RPMI7951 (cell line): Measurements from ENCODE around the gene S100A2. TPM values are rescaled to one million over a fixed set of nuclear protein-coding genes. Genes with fewer than 3 reads are reported as not detected.

Experiments used
- DNase-seq: peaks from one replicate; pipeline ENCODE4 v3.0.0-alpha.2; 2012; ENCODE audit warnings: low read depth
- total RNA-seq: library from RNA; depleted of rRNA; stranded (reverse); fragments of >200 nt; shearing (Covaris generic); gene quantifications from 2 replicates; pipeline ENCODE4 v1.2.3, GENCODE V29; 2014; rRNA removed

The S100A2 gene
- total RNA-seq, result 9.0 and 11.2 TPM in 2 replicates

DNA sequence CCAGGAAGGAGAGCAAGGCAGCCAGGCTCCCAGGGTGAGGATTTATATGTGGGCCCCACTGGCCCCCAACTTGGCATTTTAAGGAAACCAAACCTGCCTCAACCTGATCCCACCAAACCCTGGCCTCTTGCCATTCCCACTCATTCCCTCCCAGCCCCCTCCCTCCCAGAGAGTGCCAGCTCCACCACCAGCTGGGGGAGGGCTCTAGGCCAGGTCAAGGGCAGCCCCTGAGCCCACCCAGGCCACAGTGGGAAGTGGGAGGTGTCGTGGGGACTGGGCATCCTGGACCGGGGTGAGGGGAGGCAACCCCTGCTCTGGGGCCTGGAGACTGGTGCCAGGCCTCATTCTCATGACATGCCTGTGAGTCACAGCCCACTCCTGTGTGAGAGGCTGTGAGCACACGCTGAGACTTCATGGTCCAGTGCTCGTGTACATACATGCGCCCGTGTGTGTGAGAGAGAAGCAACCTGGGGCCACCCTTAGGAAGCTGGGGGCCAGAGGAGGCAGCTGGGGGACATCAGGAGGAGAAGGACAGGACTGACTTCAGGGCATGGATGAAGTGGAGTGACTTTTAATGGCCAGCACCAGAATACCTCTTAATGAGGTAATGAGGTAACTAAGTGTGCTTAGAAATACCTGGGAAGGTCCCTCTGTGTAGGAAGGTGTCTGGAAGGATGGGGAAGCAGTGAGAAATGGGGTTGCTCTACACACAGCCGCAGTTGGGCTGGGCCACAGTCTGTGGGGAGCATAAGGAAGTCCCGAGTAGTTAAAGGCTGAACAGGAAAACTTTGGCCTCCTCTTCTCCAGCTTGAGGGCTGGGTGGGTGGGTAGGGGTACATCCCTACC, at the start of gene S100A2:
S100A2 (minus strand) TSS at position 316 of the 846 bp plus-strand sequence. CDS start 1,967 bp downstream, outside the sequence.
- peak; percentile 94 for DNase-seq

DNA sequence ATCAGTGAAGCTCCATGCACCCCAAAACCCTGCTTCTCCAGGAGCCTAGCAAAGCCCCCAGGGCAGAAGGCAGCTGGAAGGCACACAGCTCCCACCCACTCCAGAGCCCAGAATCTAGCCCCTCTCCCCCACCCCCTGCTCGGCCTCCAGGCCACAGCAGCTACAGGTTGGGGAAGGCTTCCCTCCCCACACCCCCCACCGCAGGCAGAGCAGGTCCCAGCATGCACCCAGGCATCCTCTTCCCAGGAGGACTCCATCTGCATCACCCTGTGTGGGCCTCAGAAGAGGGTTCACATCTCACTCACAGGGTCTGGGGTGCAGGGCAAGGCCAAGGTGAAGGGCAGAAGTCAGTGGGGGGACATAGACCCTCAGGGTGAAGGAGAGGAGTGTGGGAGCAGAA, 49.8 kb upstream of the S100A2 start:
- no peak for DNase-seq

DNA sequence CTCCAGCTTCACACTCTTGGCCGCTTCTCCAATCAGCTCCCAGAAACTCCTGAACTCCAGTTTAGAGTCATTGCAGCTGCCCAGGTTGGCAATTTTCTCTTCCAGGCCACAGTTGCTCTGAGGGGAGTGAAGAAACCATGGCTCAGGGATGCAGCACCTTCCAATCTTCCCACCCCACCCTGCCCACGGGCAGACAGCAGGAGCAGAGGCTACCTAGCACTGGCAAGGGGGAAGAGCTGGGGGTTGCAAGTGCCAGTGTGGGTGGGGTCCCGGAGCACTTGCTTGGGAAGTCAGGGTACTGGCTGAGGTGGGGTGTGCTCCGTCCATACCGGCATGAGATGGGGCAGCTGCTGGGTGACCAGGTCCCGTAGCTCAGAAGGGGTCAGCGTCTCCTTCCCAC, 49.3 kb upstream of the S100A2 start:
- no peak for DNase-seq

DNA sequence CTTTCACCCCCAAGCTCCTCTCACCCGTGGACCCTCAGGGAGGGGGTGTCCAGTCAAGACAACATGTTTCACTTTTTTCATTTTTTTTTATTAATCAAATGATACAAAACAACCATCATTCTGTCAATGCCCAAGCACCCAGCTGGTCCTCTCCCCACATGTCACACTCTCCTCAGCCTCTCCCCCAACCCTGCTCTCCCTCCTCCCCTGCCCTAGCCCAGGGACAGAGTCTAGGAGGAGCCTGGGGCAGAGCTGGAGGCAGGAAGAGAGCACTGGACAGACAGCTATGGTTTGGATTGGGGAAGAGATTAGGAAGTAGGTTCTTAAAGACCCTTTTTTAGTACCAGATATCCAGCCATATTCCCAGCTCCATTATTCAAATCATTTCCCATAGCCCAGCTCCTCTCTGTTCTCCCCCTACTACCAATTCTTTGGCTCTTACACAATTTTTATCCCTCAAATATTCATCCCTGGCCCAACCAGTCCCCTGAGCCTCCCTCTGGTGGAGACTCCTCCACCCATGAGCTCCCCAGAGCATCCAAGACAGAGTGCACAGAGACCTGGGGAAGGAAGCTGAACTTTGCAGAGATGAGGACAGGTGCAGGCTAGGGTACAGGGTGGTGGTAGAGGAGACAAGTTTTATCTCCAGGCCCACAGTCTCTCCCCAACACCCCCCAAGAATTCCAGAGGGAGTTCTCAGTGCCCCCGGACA, 48.7 kb upstream of the S100A2 start:
- no peak for DNase-seq

DNA sequence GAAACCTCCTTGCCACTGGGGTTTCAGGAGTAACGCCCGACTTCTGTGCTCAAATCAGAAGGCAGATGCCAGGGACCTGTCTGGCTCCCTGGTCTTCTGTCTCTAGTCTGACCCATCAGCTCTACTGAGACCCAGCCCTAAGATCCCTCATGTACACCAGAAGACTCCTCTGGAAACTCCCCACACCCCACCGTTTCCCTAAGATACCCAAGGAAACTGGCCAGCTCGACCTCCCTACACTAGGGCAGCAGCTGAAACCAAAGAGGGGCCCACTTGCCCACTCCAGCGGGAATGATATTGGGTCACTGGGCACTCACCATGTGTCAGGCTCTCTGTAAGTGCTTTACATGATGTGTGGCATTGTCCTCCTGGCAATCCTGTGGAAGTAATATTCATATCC, 47.8 kb upstream of the S100A2 start:
- DNase-seq, result no peak

DNA sequence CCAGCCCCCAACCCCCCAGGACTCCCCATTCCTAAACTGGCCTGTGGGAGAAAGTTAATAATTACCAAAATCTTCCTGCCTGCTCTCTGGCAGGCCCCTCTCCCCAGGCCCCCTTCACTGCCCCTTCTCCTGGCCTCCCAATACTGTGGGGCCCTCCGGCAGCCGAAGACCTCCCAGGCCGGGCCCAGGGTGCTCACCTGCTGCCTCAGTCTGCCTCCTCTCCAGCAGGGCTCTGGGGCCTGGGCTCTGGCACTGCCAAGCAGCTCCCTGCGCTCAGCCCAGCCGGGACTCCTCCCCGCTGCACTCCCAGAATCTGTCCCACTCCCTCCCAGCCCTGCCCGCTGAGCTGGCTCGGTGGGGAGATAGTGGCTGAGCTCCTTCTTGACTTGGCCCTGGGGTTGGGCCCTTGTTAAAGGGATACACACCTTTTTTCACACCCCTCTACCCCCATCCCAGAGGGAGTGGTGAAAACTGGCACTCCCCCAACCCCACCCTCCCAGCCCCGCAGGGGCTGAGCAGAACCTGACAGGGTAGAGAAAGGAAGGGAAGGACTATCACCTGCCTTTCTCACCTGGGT, 47.2 kb upstream of the S100A2 start, which contains the start of gene S100A16:
S100A16 (minus strand) TSS at position 383 of the 577 bp plus-strand sequence. CDS start 4,986 bp downstream, outside the sequence.
- DNase-seq, result peak; percentile 65

DNA sequence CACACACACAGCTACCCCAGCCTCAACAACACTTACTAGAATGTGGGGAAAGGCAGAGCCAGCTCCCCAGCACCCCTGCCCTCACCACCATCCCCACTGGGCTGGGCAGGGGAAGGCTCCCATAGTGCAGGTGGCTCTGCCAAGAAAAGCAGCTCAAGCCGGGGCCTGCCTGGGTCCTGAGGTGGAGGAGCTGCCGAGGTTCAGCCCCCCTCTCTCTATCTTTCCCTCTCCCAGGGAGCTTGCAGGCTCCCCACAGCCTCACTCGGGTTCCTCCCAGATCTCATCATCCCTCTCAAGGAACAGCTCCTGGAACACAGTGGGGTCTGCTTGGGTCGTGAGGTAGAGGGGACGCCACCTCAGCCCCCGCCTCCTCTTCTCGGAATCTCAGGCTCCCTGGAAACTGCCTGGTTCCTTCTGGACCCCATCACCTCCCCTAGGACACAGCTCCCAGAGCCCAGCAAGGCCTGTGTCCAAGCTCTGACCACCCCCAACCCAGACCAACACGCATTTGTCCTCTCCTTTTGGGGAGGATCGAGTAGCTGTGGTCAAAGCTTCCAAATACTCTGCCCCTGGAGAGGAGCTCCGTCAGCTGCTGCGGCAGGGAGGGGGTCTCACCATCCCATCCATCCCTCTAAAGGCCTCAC, 46.6 kb upstream of the S100A2 start:
- DNase-seq, result no peak

DNA sequence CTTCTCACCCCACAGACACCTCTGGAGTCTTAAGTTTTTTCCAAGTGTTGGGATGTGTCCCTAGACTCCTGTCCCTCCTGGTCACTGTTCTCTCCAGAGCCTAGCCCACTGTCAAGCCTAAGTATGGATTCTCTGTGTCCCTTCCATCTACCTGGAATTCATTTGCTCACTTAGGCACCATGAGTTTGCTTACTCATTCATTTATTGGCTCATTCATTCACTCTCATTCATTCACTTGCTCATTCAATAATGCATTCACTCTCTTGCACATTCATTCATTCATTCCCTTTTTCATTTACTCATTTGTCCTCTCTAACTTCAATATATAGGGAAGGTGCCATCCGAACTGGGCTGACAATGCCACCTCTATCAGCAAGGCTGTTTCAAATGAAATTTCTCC, 45.7 kb upstream of the S100A2 start:
- DNase-seq, result no peak

DNA sequence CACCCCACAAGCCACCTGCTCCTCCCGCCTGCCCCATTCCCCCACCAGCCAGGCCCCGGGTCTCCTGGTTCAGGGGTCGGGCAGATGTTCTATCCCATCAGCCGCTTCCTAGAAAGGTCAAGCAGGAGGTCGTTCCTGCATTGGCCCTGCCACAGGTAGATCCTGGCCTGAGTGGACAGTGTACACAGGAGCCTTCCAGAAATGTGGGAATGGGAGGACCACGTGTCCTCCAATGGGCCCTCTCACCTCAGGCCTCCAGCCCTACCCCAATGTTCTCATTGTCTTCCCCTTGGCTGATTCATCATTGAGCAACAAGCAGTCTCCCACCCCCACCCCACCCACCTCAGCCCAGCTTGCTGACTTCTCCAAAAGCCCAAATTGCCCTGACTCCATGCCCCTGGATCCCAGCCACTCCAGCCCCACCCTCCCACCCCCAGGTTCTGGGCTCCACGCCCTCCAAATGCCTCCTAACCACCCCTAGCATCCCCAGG, 45.2 kb upstream of the S100A2 start:
- DNase-seq, result no peak

DNA sequence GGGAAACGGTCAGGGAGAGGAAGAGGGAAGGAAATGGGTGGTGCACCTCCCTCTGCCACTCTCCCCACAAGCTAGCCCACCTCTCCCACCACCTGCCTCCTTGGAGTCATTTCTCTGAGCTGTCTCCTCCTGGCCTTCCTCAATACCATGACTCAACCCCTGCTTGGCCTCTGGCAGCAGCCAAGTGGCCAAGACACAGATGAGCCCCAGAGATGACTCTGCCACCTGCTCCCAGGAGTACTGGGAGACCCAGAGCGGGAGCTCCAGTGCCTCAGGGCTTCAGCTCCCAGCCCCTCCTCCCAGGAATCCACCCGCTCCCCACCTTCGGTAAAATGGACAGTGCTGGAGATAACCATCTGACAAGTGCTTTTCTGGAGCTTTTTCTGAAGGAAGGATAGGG, 44.7 kb upstream of the S100A2 start:
- peak; percentile 81 for DNase-seq

DNA sequence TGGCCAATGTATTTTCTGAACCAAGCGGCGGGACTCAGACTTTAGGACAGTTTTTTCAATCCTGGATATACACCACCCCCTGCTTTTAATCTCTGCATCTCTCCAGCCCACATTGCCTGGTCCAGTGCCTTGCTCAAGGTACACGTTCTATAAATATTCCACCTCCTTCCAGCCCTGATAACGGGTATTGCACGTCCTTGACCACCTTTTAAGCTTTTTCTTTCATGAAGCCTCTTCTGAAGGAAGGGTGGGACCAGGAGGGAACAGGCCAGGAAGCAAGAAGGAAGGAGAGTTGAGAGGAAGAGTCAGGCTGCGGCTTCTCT, 43.9 kb upstream of the S100A2 start:
- DNase-seq, result no peak

DNA sequence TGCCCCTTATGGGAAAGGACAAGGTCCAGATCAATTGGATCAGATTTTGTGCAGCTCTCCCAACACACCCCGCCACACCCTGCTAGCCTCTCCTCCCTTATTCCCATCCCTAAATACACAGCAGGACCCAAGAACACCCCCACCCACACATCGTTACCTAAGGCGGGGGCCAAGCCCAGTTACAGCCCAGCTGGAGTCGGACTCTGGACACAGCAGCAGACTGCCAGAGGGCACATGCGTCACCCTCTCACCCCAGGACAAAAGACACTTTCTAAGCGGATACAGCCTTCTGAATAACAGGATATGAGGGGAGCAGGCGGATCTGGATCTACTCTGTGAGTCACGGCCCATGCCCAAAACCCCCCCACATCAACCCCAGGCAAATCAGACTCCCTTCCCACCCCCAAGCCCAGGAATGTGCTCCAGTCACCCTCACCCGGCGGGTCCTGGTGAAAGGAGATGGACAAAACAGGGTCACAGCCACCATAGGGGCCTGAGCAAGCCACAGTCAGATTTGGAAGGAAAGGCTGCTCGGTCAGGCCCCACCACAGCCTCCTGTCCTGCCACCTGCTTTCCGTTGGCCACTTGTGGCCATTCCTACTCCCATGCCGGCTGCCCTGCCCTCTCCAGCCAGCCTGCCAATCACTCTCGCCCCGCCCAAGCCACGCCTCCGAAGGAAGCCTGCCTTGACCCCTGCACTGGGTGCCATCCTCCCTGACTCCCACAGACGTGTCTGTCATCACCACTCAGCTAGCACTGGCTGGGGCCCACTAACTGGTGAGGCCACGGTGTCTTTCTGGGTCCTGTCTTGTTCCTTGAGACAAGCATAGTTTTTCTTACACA, 43.3 kb upstream of the S100A2 start:
- DNase-seq, result peak; percentile 99

DNA sequence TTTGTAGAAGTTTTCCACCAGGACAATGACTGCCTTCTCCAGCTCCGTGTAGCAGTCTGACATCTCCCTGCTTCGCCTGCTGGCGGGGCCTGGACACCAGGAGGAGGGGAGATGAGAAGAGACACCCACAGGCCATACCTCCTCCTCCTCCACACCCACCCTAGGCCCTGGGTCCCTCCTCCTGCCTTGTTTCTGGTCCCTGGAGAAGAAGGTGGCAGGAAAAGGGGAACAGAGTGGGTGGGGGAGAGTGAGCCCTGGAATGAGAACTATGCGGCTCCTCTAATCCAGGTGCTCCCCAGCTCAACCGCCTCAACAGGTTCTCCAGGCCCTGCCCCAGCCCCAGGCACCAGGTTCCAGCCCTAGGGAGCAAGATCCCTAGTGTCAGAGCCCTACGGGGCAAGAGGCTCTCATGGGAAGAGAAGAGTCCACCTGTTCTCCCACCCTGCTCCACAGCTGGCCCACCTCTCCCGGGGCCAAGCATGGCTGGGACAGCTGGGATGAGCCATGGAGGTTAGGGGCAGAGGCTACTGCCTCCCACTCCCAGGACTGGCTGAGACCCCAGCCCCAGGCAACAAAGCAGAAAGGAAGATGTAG, 42.5 kb upstream of the S100A2 start:
- no peak for DNase-seq

DNA sequence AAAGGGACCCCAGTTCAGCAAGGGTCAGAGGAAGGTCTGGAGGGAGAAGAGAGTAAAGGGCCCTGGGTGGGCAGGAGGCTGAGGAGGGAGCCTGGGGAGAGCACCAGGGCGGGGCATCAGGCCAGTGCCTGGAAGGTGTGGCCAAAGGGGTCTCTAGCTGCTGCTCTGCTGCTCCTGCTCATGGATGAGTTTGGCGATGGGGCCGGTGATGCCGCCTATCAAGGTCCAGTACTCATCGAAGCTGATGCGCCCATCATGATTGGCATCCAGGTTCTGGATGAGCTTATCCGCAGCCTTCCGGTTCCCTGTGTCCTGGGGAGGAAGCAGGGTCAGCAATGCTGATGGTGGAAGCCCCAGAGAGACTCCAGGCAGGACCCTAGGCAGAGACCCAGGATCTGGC, 41.7 kb upstream of the S100A2 start:
- no peak for DNase-seq

DNA sequence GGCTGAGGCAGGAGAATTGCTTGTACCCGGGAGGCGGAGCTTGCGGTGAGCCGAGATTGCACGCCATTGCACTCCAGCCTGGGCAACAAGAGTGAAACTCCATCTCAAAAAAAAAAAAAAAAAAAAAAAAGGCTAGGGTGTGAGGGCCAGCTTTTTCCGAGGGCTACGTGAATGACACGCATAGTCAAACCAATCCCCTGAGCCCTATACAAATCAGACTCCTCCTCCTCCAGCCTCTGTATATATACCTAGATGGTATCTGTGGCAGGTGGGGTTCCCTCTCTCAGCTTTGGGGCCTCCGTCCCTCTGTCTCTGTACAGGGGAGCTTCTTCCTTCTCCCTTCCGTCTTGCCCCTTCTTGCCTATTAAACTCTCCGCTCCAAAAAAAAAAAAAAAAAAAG, 40.5 kb upstream of the S100A2 start:
- no peak for DNase-seq

DNA sequence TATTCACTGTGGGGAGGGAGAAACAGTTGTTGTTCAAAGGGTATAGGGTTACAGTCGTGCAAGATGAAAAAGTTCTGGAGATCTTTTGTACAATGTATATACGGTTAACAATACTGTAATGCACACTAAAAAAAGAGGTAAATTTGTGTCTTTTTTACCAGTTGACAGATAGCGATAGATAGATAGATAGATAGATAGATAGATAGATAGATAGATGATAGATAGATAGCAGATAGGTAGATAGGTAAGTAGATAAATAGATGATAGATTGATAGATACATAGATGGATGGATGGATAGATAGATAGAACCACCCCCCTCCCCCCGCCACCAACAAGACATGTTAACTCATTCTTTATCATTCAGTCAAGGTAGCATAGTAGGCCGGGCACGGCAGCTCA, 37.1 kb upstream of the S100A2 start:
- DNase-seq, result no peak

DNA sequence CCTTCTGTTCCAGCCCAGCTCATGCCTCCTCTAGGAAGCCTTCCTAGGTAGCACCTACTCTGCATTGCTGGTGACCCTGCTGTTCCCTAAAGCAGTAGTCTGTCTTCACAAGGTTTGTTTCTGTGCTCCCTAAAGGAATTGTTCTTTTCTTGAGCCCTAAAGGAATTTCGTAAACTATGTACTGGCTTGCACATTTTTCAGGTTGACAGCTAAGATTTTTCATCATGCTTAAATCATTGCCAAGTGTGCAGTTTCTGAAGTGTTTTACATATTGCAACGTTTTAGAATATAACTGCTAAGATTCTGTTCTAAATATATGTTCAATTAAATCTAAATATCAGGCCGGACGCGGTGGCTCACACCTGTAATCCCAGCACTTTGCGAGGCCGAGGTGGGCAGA, 34.2 kb upstream of the S100A2 start:
- DNase-seq, result no peak

DNA sequence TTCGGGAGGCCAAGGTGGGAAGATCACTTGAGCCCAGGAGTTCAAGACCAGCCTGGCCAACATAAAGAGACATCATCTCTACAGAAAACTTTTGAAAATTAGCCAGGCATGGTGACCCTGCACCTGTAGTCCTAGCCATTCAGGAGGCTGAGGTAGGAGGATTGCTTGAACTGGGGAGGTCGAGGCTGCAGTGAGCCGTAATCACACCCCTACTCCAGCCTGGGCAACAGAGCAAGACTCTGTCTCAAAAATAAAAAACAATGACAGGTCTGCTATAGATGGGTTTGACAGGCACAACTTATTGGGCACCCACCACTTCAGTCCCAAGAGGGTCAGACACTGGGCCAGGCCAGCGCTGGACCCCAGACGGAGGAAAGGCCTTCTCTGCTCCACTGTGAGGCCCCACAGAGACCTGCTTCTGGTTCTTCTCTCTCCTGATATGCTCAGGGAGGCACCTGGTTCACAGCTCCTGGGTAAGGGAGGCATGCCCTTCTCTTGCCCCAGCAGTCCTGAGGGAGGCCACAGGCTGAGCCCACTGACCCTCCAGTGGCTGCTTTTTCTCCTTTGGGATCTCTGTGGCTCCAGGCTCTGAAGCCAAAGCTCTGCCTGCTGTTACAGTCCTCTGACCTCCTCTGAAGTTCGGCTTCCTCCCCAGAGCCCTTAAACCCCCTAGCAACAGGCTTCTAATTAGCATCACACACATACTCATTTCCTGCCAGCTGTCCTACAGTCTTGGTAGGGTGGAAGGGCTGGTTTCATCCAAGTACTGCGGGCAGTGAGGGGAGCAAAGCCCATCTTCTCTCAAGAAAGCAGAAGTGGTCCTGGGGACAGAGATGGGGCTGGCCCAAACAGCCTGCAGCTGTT, 32.9 kb upstream of the S100A2 start:
- DNase-seq, result peak; percentile 87

DNA sequence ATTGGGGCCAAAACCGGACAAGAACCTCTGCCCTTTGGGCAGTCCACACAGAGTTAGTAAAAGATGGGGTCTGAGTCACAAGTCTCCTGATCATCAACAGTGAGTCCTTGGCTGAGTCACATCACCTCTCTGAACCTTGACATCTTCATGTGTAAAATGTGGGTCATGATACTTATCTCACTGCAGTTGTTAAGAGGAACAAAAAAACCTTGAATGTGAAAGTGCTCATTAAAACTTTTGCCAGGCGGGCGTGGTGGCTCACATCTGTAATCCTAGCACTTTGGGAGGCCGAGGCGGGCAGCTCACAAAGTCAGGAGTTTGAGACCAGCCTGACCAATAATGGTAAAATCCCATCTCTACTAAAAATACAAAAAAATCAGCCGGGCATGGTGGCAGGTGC, 31.6 kb upstream of the S100A2 start:
- peak; percentile 86 for DNase-seq

DNA sequence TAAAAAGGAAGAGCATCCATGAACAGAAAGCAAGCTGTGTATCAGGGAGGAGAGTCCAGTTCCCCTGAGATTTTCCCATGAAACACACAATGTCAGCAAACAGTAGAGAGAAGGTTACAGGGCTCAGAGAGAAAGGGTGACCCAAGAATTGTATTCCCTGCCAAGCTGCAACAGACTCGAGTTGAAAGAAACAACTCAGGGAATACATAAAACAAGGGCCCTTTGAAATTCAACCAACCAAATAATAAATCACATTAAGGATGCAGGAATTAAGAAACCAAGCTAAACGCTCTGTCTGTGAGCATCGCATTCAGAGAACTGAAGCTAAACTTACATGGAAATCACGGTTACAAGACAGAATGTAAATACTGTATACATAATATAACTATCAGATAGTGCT, 27.1 kb upstream of the S100A2 start:
- DNase-seq, result no peak
